Trophoblast cell (in vitro differentiated cells and primary cell): ENCODE results near the gene CCDC142. TPM values are rescaled to one million over a fixed set of nuclear protein-coding genes. Genes with fewer than 3 reads are reported as not detected.

Source experiments
- DNase-seq, 2 donors: peaks; one replicate each; pipeline ENCODE4 v3.0.0-alpha.2; 2016
- H2AFZ ChIP-seq: 2 replicates; pipeline ENCODE4 v1.6.1; 2013; ENCODE audit warnings: low read length, moderate library complexity, mild to moderate bottlenecking; ENCODE audit not compliant: insufficient read depth, poor library complexity
- H2AK5ac ChIP-seq: 2 replicates; pipeline ENCODE4 v1.6.1; 2013; ENCODE audit warnings: mild to moderate bottlenecking, low read length
- H2BK120ac ChIP-seq: 2 replicates; pipeline ENCODE4 v1.6.1; 2013; ENCODE audit warnings: low read length, mild to moderate bottlenecking, moderate library complexity; ENCODE audit not compliant: insufficient read depth, poor library complexity
- H2BK12ac ChIP-seq: 2 replicates; pipeline ENCODE4 v1.6.1; 2013; ENCODE audit warnings: mild to moderate bottlenecking, low read length, moderate library complexity
- H2BK5ac ChIP-seq: 2 replicates; pipeline ENCODE4 v1.6.1; 2013; ENCODE audit warnings: low read length, low read depth, moderate library complexity, mild to moderate bottlenecking; ENCODE audit not compliant: poor library complexity
- H3K14ac ChIP-seq: 2 replicates; pipeline ENCODE4 v1.6.1; 2013; ENCODE audit warnings: mild to moderate bottlenecking, low read length
- H3K18ac ChIP-seq: 2 replicates; pipeline ENCODE4 v1.6.1; 2013; ENCODE audit warnings: mild to moderate bottlenecking, low read length
- H3K23ac ChIP-seq: 2 replicates; pipeline ENCODE4 v1.6.1; 2013; ENCODE audit warnings: low read length
- H3K27ac ChIP-seq: 2 replicates; pipeline ENCODE4 v1.5.1; 2013; ENCODE audit warnings: low read depth, mild to moderate bottlenecking, inconsistent platforms, low read length, moderate library complexity
- H3K27me3 ChIP-seq: 2 replicates; pipeline ENCODE4 v1.6.1; 2013; ENCODE audit warnings: inconsistent platforms, mild to moderate bottlenecking, low read length, moderate library complexity; ENCODE audit not compliant: insufficient read depth
- H3K36me3 ChIP-seq, 2 experiments: 1 replicate in 1 of 2; 2 replicates in 1 of 2; pipeline ENCODE4 v1.6.1; 2013; ENCODE audit warnings: low read length in 2 of 2, mild to moderate bottlenecking in 2 of 2, moderate library complexity in 1 of 2; ENCODE audit not compliant: insufficient read depth in 2 of 2, control insufficient read depth in 1 of 2
- H3K4ac ChIP-seq: 2 replicates; pipeline ENCODE4 v1.6.1; 2013; ENCODE audit warnings: low read depth, mild to moderate bottlenecking, low read length, moderate library complexity
- H3K4me1 ChIP-seq, 2 experiments: 1 replicate in 1 of 2; 2 replicates in 1 of 2; pipeline ENCODE4 v1.6.1; 2013; ENCODE audit warnings: low read length in 2 of 2, mild to moderate bottlenecking in 2 of 2, moderate library complexity in 1 of 2; ENCODE audit not compliant: insufficient read depth in 2 of 2, control insufficient read depth in 1 of 2
- H3K4me2 ChIP-seq: 2 replicates; pipeline ENCODE4 v1.6.1; 2013; ENCODE audit warnings: inconsistent platforms, mild to moderate bottlenecking, low read length, moderate library complexity
- H3K4me3 ChIP-seq: 2 replicates; pipeline ENCODE4 v1.5.1; 2013; ENCODE audit warnings: mild to moderate bottlenecking, low read depth, low read length, inconsistent platforms
- H3K79me1 ChIP-seq: one replicate; pipeline ENCODE4 v1.6.1; 2013; ENCODE audit warnings: low read length
- H3K79me2 ChIP-seq: 2 replicates; pipeline ENCODE4 v1.6.1; 2013; ENCODE audit warnings: low read length, mild to moderate bottlenecking; ENCODE audit not compliant: control insufficient read depth, insufficient read depth, poor library complexity
- H3K9ac ChIP-seq: 2 replicates; pipeline ENCODE4 v1.6.1; 2013; ENCODE audit warnings: mild to moderate bottlenecking, low read length
- H3K9me3 ChIP-seq: 2 replicates; pipeline ENCODE4 v1.6.1; 2013; ENCODE audit warnings: low read depth, mild to moderate bottlenecking, control low read depth, inconsistent platforms, low read length; ENCODE audit not compliant: insufficient read depth
- H4K12ac ChIP-seq: 2 replicates; pipeline ENCODE4 v1.6.1; 2013; ENCODE audit warnings: low read depth, mild to moderate bottlenecking, low read length, moderate library complexity
- H4K8ac ChIP-seq: 2 replicates; pipeline ENCODE4 v1.6.1; 2013; ENCODE audit warnings: low read depth, mild to moderate bottlenecking, low read length, moderate library complexity
- H4K91ac ChIP-seq: one replicate; pipeline ENCODE4 v1.6.1; 2013; ENCODE audit warnings: low read depth, mild to moderate bottlenecking, low read length, moderate library complexity
- whole genome bisulfite sequencing: extraction: QIAGEN DNeasy Blood & Tissue Kit; methylation state at CpG from one replicate; pipeline ENCODE4 v1.1.7; 2013; ENCODE audit warnings: missing lambda C conversion rate; ENCODE audit not compliant: insufficient read length, insufficient coverage; ENCODE audit errors: extremely low coverage; 5-methylcytosine and 5-hydroxymethylcytosine counted together
- polyA plus RNA-seq: library from polyadenylated mRNA; stranded (reverse); fragments of 200-250 nt; gene quantifications from 2 replicates; pipeline ENCODE4 v1.2.3, GENCODE V29; 2013

The CCDC142 gene
- polyA plus RNA-seq, result 6.1 and 6.2 TPM in 2 replicates

GRCh38 chr2:74482801-74483674 is at the start of gene CCDC142, which contains the start of gene TTC31:
Gene CCDC142, minus strand, starts transcription at chr2:74482998. Its CDS starts 161 bp downstream, at chr2:74482837.
Gene TTC31, plus strand, starts transcription at chr2:74483081. Its CDS starts 15 bp downstream, at chr2:74483096.
- peak within 1 kb of the TSS; percentile 94 for H3K4me3 ChIP-seq
- no CpG with 5 or more reads among the region's 50 CpGs for WGBS
- DNase-seq, result peak; percentile 91 to 94
- peak within 1 kb of the TSS; percentile 65 for H3K27ac ChIP-seq
- H3K4me2 ChIP-seq, result peak within 1 kb of the TSS; percentile 66
- peaks cover 9 to 13% of the 10 kb centered on the region in 2 experiments for H3K4me1 ChIP-seq
- no peaks in the 10 kb centered on the region for H3K27me3 ChIP-seq
- H3K79me1 ChIP-seq, result peaks cover 11% of the 10 kb centered on the region
- no peak within 1 kb of the TSS for H2BK12ac ChIP-seq
- H4K12ac ChIP-seq, result peak within 1 kb of the TSS; percentile 55
- H4K8ac ChIP-seq, result peak within 1 kb of the TSS; percentile 82
- H3K79me2 ChIP-seq, result peaks cover 9% of the 10 kb centered on the region
- H2AK5ac ChIP-seq, result peak within 1 kb of the TSS; percentile 9
- H3K4ac ChIP-seq, result peak within 1 kb of the TSS; percentile 51
- peaks cover 9 to 11% of the 10 kb centered on the region in 2 experiments for H3K36me3 ChIP-seq
- peak within 1 kb of the TSS; percentile 65 for H3K14ac ChIP-seq
- no peak within 1 kb of the TSS for H3K23ac ChIP-seq
- H4K91ac ChIP-seq, result peak within 1 kb of the TSS; percentile 71
- peak within 1 kb of the TSS; percentile 89 for H3K9ac ChIP-seq
- H2BK5ac ChIP-seq, result peak within 1 kb of the TSS; percentile 73
- H2AFZ ChIP-seq, result peak within 1 kb of the TSS; percentile 80
- H2BK120ac ChIP-seq, result peak within 1 kb of the TSS; percentile 40
- no peaks in the 10 kb centered on the region for H3K9me3 ChIP-seq
- peak within 1 kb of the TSS; percentile 71 for H3K18ac ChIP-seq

DNA sequence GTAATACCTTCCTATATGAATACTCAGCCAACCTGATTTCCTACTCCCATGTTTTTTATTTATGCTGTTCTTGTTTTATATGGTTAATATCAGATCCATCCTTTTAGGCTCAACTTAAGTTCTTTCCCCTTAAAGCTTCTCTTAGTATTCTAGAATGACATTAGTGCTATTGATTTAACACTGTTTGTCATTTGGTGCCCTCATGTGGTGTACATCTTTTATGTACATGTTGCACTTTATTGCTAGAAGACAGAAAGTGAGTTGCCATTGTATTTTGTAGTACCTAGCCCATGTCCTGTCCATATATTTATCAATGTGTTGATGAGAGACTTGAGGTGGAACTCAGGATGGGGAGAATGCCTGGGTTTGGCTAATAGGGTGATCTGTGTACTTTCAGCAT is 49.4 kb upstream of the CCDC142 start:
- Histone ChIP-seq H3K9me3 (no peaks in the 10 kb centered on the region), H3K36me3 (peaks cover 20 to 27% of the 10 kb centered on the region in 2 experiments)

GRCh38 chr2:74531666-74532065 is 48.9 kb upstream of the CCDC142 start:
- no peak overlapping the region for H4K8ac ChIP-seq
- no peak overlapping the region for H4K12ac ChIP-seq
- H2BK120ac ChIP-seq, result no peak overlapping the region
- H3K4me1 ChIP-seq, result peaks cover 9 to 13% of the 10 kb centered on the region in 2 experiments
- no peaks in the 10 kb centered on the region for H3K27me3 ChIP-seq
- no peak overlapping the region for H3K27ac ChIP-seq
- H2AK5ac ChIP-seq, result no peak overlapping the region
- DNase-seq, result no peak
- no peak overlapping the region for H3K4ac ChIP-seq
- no peak overlapping the region for H3K4me3 ChIP-seq
- no peak overlapping the region for H3K14ac ChIP-seq
- peaks cover 13% of the 10 kb centered on the region for H3K79me2 ChIP-seq
- H3K36me3 ChIP-seq, result peaks cover 26 to 32% of the 10 kb centered on the region in 2 experiments
- H2BK5ac ChIP-seq, result no peak overlapping the region
- H4K91ac ChIP-seq, result no peak overlapping the region
- no peak overlapping the region for H3K9ac ChIP-seq
- no peak overlapping the region for H2BK12ac ChIP-seq
- no peak overlapping the region for H3K4me2 ChIP-seq
- H2AFZ ChIP-seq, result no peak overlapping the region
- no peak overlapping the region for H3K18ac ChIP-seq
- no peak overlapping the region for H3K23ac ChIP-seq
- no CpG with 5 or more reads among the region's 7 CpGs for WGBS
- no peaks in the 10 kb centered on the region for H3K9me3 ChIP-seq
- H3K79me1 ChIP-seq, result peaks cover 11% of the 10 kb centered on the region

More for the DNA sequence above, 49.4 kb upstream of the CCDC142 start:
- peaks cover 9 to 13% of the 10 kb centered on the region in 2 experiments for H3K4me1 ChIP-seq
- H2BK12ac ChIP-seq, result no peak overlapping the region
- DNase-seq, result peak in 1 of 2 donors; percentile 55
- peaks cover 13% of the 10 kb centered on the region for H3K79me2 ChIP-seq
- no peak overlapping the region for H3K14ac ChIP-seq
- H2BK5ac ChIP-seq, result no peak overlapping the region
- H3K9ac ChIP-seq, result no peak overlapping the region
- no peak overlapping the region for H4K8ac ChIP-seq
- H3K4ac ChIP-seq, result no peak overlapping the region
- H4K12ac ChIP-seq, result no peak overlapping the region
- no peak overlapping the region for H3K18ac ChIP-seq
- H3K79me1 ChIP-seq, result peaks cover 11% of the 10 kb centered on the region
- no peak overlapping the region for H3K4me2 ChIP-seq
- H2AK5ac ChIP-seq, result no peak overlapping the region
- no peak overlapping the region for H4K91ac ChIP-seq
- no peaks in the 10 kb centered on the region for H3K27me3 ChIP-seq
- no peak overlapping the region for H2AFZ ChIP-seq
- H3K4me3 ChIP-seq, result no peak overlapping the region
- H2BK120ac ChIP-seq, result no peak overlapping the region
- H3K23ac ChIP-seq, result no peak overlapping the region
- no peak overlapping the region for H3K27ac ChIP-seq

GRCh38 chr2:74530239-74531187 is 47.7 kb upstream of the CCDC142 start:
- H3K9ac ChIP-seq, result peak overlapping the region; percentile 85
- peak overlapping the region; percentile 38 for H2AK5ac ChIP-seq
- peaks cover 32 to 42% of the 10 kb centered on the region in 2 experiments for H3K36me3 ChIP-seq
- peak overlapping the region; percentile 88 for H3K14ac ChIP-seq
- peaks cover 9 to 13% of the 10 kb centered on the region in 2 experiments for H3K4me1 ChIP-seq
- peak overlapping the region; percentile 93 for H2AFZ ChIP-seq
- no peaks in the 10 kb centered on the region for H3K9me3 ChIP-seq
- peak overlapping the region; percentile 84 for H3K4me3 ChIP-seq
- peak overlapping the region; percentile 93 for H4K8ac ChIP-seq
- peak; percentile 20 to 38 for DNase-seq
- peak overlapping the region; percentile 94 for H3K18ac ChIP-seq
- H3K79me1 ChIP-seq, result peaks cover 11% of the 10 kb centered on the region
- H2BK5ac ChIP-seq, result peak overlapping the region; percentile 69
- H4K12ac ChIP-seq, result peak overlapping the region; percentile 0
- peak overlapping the region; percentile 73 for H3K4ac ChIP-seq
- peak overlapping the region; percentile 69 for H2BK120ac ChIP-seq
- H3K27me3 ChIP-seq, result no peaks in the 10 kb centered on the region
- no peak overlapping the region for H3K23ac ChIP-seq
- peak overlapping the region; percentile 59 for H3K4me2 ChIP-seq
- H3K27ac ChIP-seq, result no peak overlapping the region
- peaks cover 13% of the 10 kb centered on the region for H3K79me2 ChIP-seq
- peak overlapping the region; percentile 7 for H2BK12ac ChIP-seq
- peak overlapping the region; percentile 95 for H4K91ac ChIP-seq
- WGBS, result no CpG with 5 or more reads among the region's 54 CpGs
